H1 (cell line): ENCODE results near the gene ADK. TPM values are rescaled to one million over a fixed set of nuclear protein-coding genes. Genes with fewer than 3 reads are reported as not detected.

Experiments
- POLR2AphosphoS5 ChIP-seq: IDR thresholded peaks from 2 replicates; pipeline ENCODE4 v1.6.1; 2011; ENCODE audit warnings: low read depth, low read length
- polyA plus RNA-seq, 7 experiments: library from polyadenylated mRNA; depleted of rRNA in 3 of 7; stranded (reverse) in 5 of 7; unstranded in 2 of 7; fragments of >200 nt in 5 of 7; fragments of 200-250 nt in 2 of 7; gene quantifications; 1 replicate in 5 of 7; 2 replicates in 1 of 7; 4 replicates in 1 of 7; pipeline versions ENCODE4 v1.2.1 to v1.2.3, GENCODE V29; 2011 to 2013; ENCODE audit warnings: missing spikeins in 2 of 7, mixed read lengths in 2 of 7
- total RNA-seq: library from RNA; stranded (reverse); fragmentation: NEBNext Ultra II Directional; extraction: Animal tissue kit (Norgen Biotek cat#: 25700); gene quantifications from 2 replicates; pipeline ENCODE4 v1.2.1, GENCODE V29; 2021

The ADK gene
- total and polyA plus RNA-seq, 2 of the 8 experiments (the other 6 are each of a cell fraction or from before 2014, with no cell fraction given), result 12.3 to 42.4 TPM

DNA sequence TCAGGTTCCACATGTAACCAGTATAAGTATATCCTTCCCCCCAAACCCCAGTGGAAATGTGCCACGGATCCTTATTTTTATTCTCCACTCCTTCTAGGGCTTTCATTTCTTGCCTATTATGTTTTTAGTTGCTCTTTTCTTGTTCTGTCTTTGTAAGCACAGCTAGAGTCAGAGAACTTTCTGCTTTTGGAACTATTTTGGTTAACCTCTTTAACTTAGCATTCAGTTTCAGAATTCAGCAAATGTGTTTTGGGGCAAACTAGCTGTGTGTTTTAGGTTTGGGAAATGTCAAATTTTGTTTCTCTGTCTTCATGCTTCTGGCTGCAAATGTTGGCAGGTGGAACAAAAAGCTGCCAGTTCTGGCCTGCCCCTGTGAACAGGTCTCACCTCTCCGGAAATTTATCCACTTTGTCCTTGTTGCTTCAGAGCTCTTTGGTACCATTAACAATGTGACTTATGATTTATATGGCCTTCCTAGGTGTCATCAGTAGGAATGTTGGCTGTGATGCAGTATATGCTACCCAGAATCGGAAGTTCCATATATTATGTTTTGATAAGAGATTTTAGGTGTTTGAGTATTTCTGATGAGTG lies 156.1 kb downstream of the ADK start (continued):
- TF ChIP-seq POLR2AphosphoS5, result no peak
